ENCODE measurements around the gene LNX2.

LNX2 gene

GRCh38 chr13:27497563-27498230 lies 122.6 kb downstream of the LNX2 start:
- DNase-seq: no peak

GRCh38 chr13:27496536-27497273 lies 123.6 kb downstream of the LNX2 start:
- DNase-seq: no peak

- no peak for DNase-seq
Observed at GRCh38 chr13:27496006-27496405, 124.3 kb downstream of the LNX2 start.

Measured in kidney glomerular epithelial cell (primary cell).